Measurements from ENCODE around the gene CA11. TPM values are rescaled to one million over a fixed set of nuclear protein-coding genes. Genes with fewer than 3 reads are reported as not detected.

Gene CA11
- total RNA-seq, 1 donor from 2014 or later, result 7.9 TPM

GRCh38 chr19:48603001-48603400 is 43.0 kb downstream of the CA11 start:
- DNase-seq (ENCODE audit: extremely low spot score in 2 of 2), result no peak
- Histone ChIP-seq H3K4me1 (no peaks in the 10 kb centered on the region), H3K27me3 (no peaks in the 10 kb centered on the region), H3K36me3 (no peaks in the 10 kb centered on the region), H3K4me3 (no peak overlapping the region), H3K27ac (no peak overlapping the region), H3K9me3 (no peaks in the 10 kb centered on the region)
- TF ChIP-seq CTCF (IDR thresholded peaks at IDR 0.05), result no peak
- no peak for TF ChIP-seq POLR2AphosphoS5 (IDR thresholded peaks at IDR 0.05; ENCODE audit: insufficient read depth in 1 of 2, low read depth in 1 of 2)
- no peak for TF ChIP-seq POLR2A (IDR thresholded peaks at IDR 0.05)
- intact Hi-C loops (cut with DNase I), result no loop called here

GRCh38 chr19:48600679-48601417 is 45.1 kb downstream of the CA11 start:
- no peak for TF ChIP-seq POLR2AphosphoS5 (IDR thresholded peaks at IDR 0.05; ENCODE audit: insufficient read depth in 1 of 2, low read depth in 1 of 2)
- TF ChIP-seq CTCF (IDR thresholded peaks at IDR 0.05), result no peak
- TF ChIP-seq POLR2A (IDR thresholded peaks at IDR 0.05), result no peak
- intact Hi-C loops (cut with DNase I), result no loop called here
- no peak overlapping the region for H3K27ac ChIP-seq
- H3K27me3 ChIP-seq, result no peaks in the 10 kb centered on the region
- DNase-seq (ENCODE audit: extremely low spot score in 2 of 2), result no peak
- no peaks in the 10 kb centered on the region for H3K9me3 ChIP-seq
- H3K4me3 ChIP-seq, result no peak overlapping the region
- no peaks in the 10 kb centered on the region for H3K36me3 ChIP-seq
- H3K4me1 ChIP-seq, result no peaks in the 10 kb centered on the region

- no peak overlapping the region for H3K4me3 ChIP-seq
- H3K4me1 ChIP-seq, result no peaks in the 10 kb centered on the region
- no peak for TF ChIP-seq POLR2AphosphoS5 (IDR thresholded peaks at IDR 0.05; ENCODE audit: insufficient read depth in 1 of 2, low read depth in 1 of 2)
- no peak for TF ChIP-seq POLR2A (IDR thresholded peaks at IDR 0.05)
- TF ChIP-seq CTCF (IDR thresholded peaks at IDR 0.05), result no peak
- DNase-seq (ENCODE audit: extremely low spot score in 2 of 2), result no peak
- intact Hi-C loops (cut with DNase I), result no loop called here
- no peaks in the 10 kb centered on the region for H3K27me3 ChIP-seq
- H3K27ac ChIP-seq, result no peak overlapping the region
- no peaks in the 10 kb centered on the region for H3K36me3 ChIP-seq
- H3K9me3 ChIP-seq, result no peaks in the 10 kb centered on the region
Observed at GRCh38 chr19:48598996-48599700, 46.8 kb downstream of the CA11 start.

GRCh38 chr19:48596679-48597465 is 49.1 kb downstream of the CA11 start:
- intact Hi-C loops (cut with DNase I), result no loop called here
- H3K36me3 ChIP-seq, result no peaks in the 10 kb centered on the region
- H3K27ac ChIP-seq, result no peak overlapping the region
- no peaks in the 10 kb centered on the region for H3K4me1 ChIP-seq
- H3K27me3 ChIP-seq, result no peaks in the 10 kb centered on the region
- H3K9me3 ChIP-seq, result no peaks in the 10 kb centered on the region
- TF ChIP-seq POLR2A (IDR thresholded peaks at IDR 0.05), result no peak
- no peak for TF ChIP-seq POLR2AphosphoS5 (IDR thresholded peaks at IDR 0.05; ENCODE audit: insufficient read depth in 1 of 2, low read depth in 1 of 2)
- TF ChIP-seq CTCF (IDR thresholded peaks at IDR 0.05), result no peak
- no peak overlapping the region for H3K4me3 ChIP-seq
- no peak for DNase-seq (ENCODE audit: extremely low spot score in 2 of 2)

Data from vagina (tissue), 2 donors.